SK-N-SH treated with all-trans-retinoic acid at 6 μM for 48 hours (cell line): ENCODE data around the gene C2orf74.

Experiments used
- ATAC-seq: fragments of 200-7000 bp; cut with Tn5 transposase; 3 replicates; pipeline ENCODE4 v1.9.1; 2020; ENCODE audit warnings: mild to moderate bottlenecking, moderate library complexity
- ARNTL ChIP-seq: fragments of 450-650 bp; formaldehyde crosslinking; IDR thresholded peaks from 2 replicates; pipeline ENCODE4 v1.5.0; 2020; ENCODE audit warnings: low read depth, mild to moderate bottlenecking, moderate library complexity, borderline replicate concordance
- BACH2 ChIP-seq: fragments of 250-450 bp; sonication (Bioruptor Pico); IDR thresholded peaks from 2 replicates; pipeline ENCODE4 v1.9.0; 2021; ENCODE audit warnings: mild to moderate bottlenecking, borderline replicate concordance
- CSDC2 ChIP-seq: fragments of 250-450 bp; sonication (Bioruptor Pico); IDR thresholded peaks from 2 replicates; pipeline ENCODE4 v1.5.0; 2020; ENCODE audit warnings: mild to moderate bottlenecking, moderate library complexity
- ESRRG ChIP-seq: fragments of 250-450 bp; sonication (Bioruptor Pico); IDR thresholded peaks from 2 replicates; pipeline ENCODE4 v1.6.1; 2021; ENCODE audit warnings: mild to moderate bottlenecking
- ISL1 ChIP-seq: fragments of 250-450 bp; sonication (Bioruptor Pico); IDR thresholded peaks from 2 replicates; pipeline ENCODE4 v2.1.2; 2022; ENCODE audit warnings: mild to moderate bottlenecking, moderate library complexity
- OSR1 ChIP-seq: fragments of 250-450 bp; sonication (Bioruptor Pico); IDR thresholded peaks from 2 replicates; pipeline ENCODE4 v1.8.0; 2022; ENCODE audit warnings: moderate library complexity, mild to moderate bottlenecking, inconsistent platforms
- PATZ1 ChIP-seq: fragments of 250-450 bp; sonication (Bioruptor Pico); IDR thresholded peaks from 2 replicates; pipeline ENCODE4 v1.8.0; 2020; ENCODE audit warnings: mild to moderate bottlenecking, moderate library complexity, borderline replicate concordance
- PPARA ChIP-seq: fragments of 250-450 bp; sonication (Bioruptor Pico); IDR thresholded peaks from 2 replicates; pipeline ENCODE4 v1.5.0; 2020; ENCODE audit warnings: mild to moderate bottlenecking, borderline replicate concordance
- RARB ChIP-seq: fragments of 250-450 bp; sonication (Bioruptor Pico); IDR thresholded peaks from 2 replicates; pipeline ENCODE4 v1.8.0; 2021; ENCODE audit warnings: mild to moderate bottlenecking, moderate library complexity
- SNAI2 ChIP-seq: fragments of 250-450 bp; sonication (Bioruptor Pico); IDR thresholded peaks from 2 replicates; pipeline ENCODE4 v1.5.0; 2020; ENCODE audit warnings: mild to moderate bottlenecking, moderate library complexity
- TCF4 ChIP-seq: fragments of 250-450 bp; sonication (Bioruptor Pico); IDR thresholded peaks from 2 replicates; pipeline ENCODE4 v1.8.0; 2021; ENCODE audit warnings: mild to moderate bottlenecking, moderate library complexity, borderline replicate concordance
- TOX ChIP-seq: fragments of 250-450 bp; sonication (Bioruptor Pico); IDR thresholded peaks from 2 replicates; pipeline ENCODE4 v1.8.0; 2021; ENCODE audit warnings: mild to moderate bottlenecking, moderate library complexity, borderline replicate concordance
- ZC3H10 ChIP-seq: fragments of 250-450 bp; sonication (Bioruptor Pico); IDR thresholded peaks from 2 replicates; pipeline ENCODE4 v1.5.1; 2021; ENCODE audit warnings: mild to moderate bottlenecking, moderate library complexity
- ZFP3 ChIP-seq: fragments of 250-450 bp; sonication (Bioruptor Pico); IDR thresholded peaks from 2 replicates; pipeline ENCODE4 v1.5.0; 2020; ENCODE audit warnings: mild to moderate bottlenecking, moderate library complexity
- ZNF565 ChIP-seq: fragments of 450-650 bp; formaldehyde crosslinking; conservative IDR thresholded peaks from 2 replicates; pipeline ENCODE4 v1.5.0; 2020; ENCODE audit warnings: low read depth, mild to moderate bottlenecking, moderate library complexity
- ZNF8 ChIP-seq: fragments of 450-650 bp; formaldehyde crosslinking; IDR thresholded peaks from 2 replicates; pipeline ENCODE4 v1.5.0; 2020; ENCODE audit warnings: mild to moderate bottlenecking, moderate library complexity
- TF ChIP-seq, protein P1 (sequence below): fragments of 250-450 bp; sonication (Bioruptor Pico); IDR thresholded peaks from 2 replicates; pipeline ENCODE4 v1.8.0; 2021; ENCODE audit warnings: low read depth, mild to moderate bottlenecking, moderate library complexity, borderline replicate concordance
- TF ChIP-seq, protein P2 (sequence below): fragments of 250-450 bp; sonication (Bioruptor Pico); IDR thresholded peaks from 2 replicates; pipeline ENCODE4 v1.5.0; 2020; ENCODE audit warnings: mild to moderate bottlenecking, moderate library complexity
- TF ChIP-seq, protein P3 (sequence below): fragments of 250-450 bp; sonication (Bioruptor Pico); IDR thresholded peaks from 2 replicates; pipeline ENCODE4 v1.5.1; 2020; ENCODE audit warnings: low read depth, mild to moderate bottlenecking, moderate library complexity
- TF ChIP-seq, protein P4 (sequence below): fragments of 250-450 bp; sonication (Bioruptor Pico); IDR thresholded peaks from 2 replicates; pipeline ENCODE4 v1.5.1; 2021; ENCODE audit warnings: mild to moderate bottlenecking, moderate library complexity

C2orf74 gene

GRCh38 chr2:61165946-61166345, 4.0 kb downstream of the C2orf74 start (continued):
- no peak for TF ChIP-seq ESRRG (CRISPR knock-in tag)

DNA sequence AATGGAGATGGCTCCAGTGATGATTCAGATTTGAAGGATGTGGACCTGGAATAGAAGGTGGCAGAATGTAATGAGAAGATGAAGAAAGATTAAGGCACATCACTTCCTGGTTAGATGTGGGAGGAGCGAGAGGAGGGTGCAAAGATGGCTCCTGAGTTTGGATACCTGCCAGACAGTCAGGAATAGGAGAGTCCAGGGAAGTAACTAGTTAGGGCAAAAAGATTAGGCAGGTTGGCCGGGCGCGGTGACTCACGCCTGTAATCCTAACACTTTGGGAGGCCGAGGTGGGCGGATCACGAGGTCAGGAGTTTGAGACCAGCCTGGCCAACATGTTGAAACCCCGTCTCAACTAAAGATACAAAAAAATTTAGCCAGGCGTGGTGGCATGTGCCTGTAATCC, 5.6 kb downstream of the C2orf74 start:
- TF ChIP-seq, protein P1, sequence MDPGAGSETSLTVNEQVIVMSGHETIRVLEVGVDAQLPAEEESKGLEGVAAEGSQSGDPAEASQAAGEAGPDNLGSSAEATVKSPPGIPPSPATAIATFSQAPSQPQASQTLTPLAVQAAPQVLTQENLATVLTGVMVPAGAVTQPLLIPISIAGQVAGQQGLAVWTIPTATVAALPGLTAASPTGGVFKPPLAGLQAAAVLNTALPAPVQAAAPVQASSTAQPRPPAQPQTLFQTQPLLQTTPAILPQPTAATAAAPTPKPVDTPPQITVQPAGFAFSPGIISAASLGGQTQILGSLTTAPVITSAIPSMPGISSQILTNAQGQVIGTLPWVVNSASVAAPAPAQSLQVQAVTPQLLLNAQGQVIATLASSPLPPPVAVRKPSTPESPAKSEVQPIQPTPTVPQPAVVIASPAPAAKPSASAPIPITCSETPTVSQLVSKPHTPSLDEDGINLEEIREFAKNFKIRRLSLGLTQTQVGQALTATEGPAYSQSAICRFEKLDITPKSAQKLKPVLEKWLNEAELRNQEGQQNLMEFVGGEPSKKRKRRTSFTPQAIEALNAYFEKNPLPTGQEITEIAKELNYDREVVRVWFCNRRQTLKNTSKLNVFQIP (CRISPR knock-in tag), result no peak
- TF ChIP-seq, protein P2, sequence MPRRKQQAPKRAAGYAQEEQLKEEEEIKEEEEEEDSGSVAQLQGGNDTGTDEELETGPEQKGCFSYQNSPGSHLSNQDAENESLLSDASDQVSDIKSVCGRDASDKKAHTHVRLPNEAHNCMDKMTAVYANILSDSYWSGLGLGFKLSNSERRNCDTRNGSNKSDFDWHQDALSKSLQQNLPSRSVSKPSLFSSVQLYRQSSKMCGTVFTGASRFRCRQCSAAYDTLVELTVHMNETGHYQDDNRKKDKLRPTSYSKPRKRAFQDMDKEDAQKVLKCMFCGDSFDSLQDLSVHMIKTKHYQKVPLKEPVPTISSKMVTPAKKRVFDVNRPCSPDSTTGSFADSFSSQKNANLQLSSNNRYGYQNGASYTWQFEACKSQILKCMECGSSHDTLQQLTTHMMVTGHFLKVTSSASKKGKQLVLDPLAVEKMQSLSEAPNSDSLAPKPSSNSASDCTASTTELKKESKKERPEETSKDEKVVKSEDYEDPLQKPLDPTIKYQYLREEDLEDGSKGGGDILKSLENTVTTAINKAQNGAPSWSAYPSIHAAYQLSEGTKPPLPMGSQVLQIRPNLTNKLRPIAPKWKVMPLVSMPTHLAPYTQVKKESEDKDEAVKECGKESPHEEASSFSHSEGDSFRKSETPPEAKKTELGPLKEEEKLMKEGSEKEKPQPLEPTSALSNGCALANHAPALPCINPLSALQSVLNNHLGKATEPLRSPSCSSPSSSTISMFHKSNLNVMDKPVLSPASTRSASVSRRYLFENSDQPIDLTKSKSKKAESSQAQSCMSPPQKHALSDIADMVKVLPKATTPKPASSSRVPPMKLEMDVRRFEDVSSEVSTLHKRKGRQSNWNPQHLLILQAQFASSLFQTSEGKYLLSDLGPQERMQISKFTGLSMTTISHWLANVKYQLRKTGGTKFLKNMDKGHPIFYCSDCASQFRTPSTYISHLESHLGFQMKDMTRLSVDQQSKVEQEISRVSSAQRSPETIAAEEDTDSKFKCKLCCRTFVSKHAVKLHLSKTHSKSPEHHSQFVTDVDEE (CRISPR knock-in tag), result no peak
- no peak for TF ChIP-seq ZNF8 (CRISPR knock-in tag)
- TF ChIP-seq OSR1, result no peak
- no peak for TF ChIP-seq SNAI2 (CRISPR knock-in tag)
- ATAC-seq, result no peak

GRCh38 chr2:61172671-61173070, 10.7 kb downstream of the C2orf74 start:
- no peak for ATAC-seq
- TF ChIP-seq ESRRG (CRISPR knock-in tag) (no peak), ZNF565 (CRISPR knock-in tag) (no peak), ZFP3 (no peak), OSR1 (no peak), ZNF8 (CRISPR knock-in tag) (no peak), CSDC2 (CRISPR knock-in tag) (no peak), ZC3H10 (no peak), PATZ1 (CRISPR knock-in tag) (no peak), BACH2 (no peak)
- TF ChIP-seq, protein P2 (CRISPR knock-in tag), result no peak

- TF ChIP-seq TCF4, result no peak
- TF ChIP-seq, protein P1 (CRISPR knock-in tag), result no peak
- TF ChIP-seq ISL1 (CRISPR knock-in tag), result no peak
- TF ChIP-seq CSDC2 (CRISPR knock-in tag), result no peak
- no peak for TF ChIP-seq RARB (CRISPR knock-in tag)
- no peak for TF ChIP-seq TOX
- no peak for TF ChIP-seq PATZ1 (CRISPR knock-in tag)
- TF ChIP-seq, protein P3, sequence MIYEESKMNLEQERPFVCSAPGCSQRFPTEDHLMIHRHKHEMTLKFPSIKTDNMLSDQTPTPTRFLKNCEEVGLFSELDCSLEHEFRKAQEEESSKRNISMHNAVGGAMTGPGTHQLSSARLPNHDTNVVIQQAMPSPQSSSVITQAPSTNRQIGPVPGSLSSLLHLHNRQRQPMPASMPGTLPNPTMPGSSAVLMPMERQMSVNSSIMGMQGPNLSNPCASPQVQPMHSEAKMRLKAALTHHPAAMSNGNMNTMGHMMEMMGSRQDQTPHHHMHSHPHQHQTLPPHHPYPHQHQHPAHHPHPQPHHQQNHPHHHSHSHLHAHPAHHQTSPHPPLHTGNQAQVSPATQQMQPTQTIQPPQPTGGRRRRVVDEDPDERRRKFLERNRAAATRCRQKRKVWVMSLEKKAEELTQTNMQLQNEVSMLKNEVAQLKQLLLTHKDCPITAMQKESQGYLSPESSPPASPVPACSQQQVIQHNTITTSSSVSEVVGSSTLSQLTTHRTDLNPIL (CRISPR knock-in tag), result no peak
- TF ChIP-seq PPARA, result no peak
- no peak for TF ChIP-seq ARNTL (CRISPR knock-in tag)
- TF ChIP-seq ZC3H10, result no peak
- TF ChIP-seq OSR1, result no peak
- TF ChIP-seq ESRRG (CRISPR knock-in tag), result no peak
- no peak for TF ChIP-seq BACH2
- TF ChIP-seq SNAI2 (CRISPR knock-in tag), result no peak
- TF ChIP-seq, protein P4, sequence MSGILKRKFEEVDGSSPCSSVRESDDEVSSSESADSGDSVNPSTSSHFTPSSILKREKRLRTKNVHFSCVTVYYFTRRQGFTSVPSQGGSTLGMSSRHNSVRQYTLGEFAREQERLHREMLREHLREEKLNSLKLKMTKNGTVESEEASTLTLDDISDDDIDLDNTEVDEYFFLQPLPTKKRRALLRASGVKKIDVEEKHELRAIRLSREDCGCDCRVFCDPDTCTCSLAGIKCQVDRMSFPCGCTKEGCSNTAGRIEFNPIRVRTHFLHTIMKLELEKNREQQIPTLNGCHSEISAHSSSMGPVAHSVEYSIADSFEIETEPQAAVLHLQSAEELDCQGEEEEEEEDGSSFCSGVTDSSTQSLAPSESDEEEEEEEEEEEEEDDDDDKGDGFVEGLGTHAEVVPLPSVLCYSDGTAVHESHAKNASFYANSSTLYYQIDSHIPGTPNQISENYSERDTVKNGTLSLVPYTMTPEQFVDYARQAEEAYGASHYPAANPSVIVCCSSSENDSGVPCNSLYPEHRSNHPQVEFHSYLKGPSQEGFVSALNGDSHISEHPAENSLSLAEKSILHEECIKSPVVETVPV (CRISPR knock-in tag), result no peak
- TF ChIP-seq ZFP3, result no peak
- ATAC-seq, result no peak
Measured at GRCh38 chr2:61173116-61173515, 11.1 kb downstream of the C2orf74 start.
